Lower leg skin (tissue), 4 donors: ENCODE results near the gene ARSB. TPM values are rescaled to one million over a fixed set of nuclear protein-coding genes. Genes with fewer than 3 reads are reported as not detected.

ENCODE experiments used
- DNase-seq, 2 donors: peaks; one replicate each; pipeline ENCODE4 v3.0.0-alpha.2; 2019; ENCODE audit warnings: low spot score in 2 of 2
- H3K4me3 ChIP-seq: fragments of 200-600 bp; sonication (generic); 2 replicates; pipeline ENCODE4 v1.5.1; 2017; ENCODE audit warnings: mild to moderate bottlenecking, low read depth; ENCODE audit not compliant: poor library complexity, severe bottlenecking
- CTCF ChIP-seq, 3 donors: fragments of 450-650 bp; IDR thresholded peaks; one replicate each; pipeline ENCODE4 v1.5.1; 2016; ENCODE audit warnings: antibody characterized with exemption in 3 of 3, mild to moderate bottlenecking in 3 of 3, moderate library complexity in 2 of 3
- POLR2A ChIP-seq, 2 donors: fragments of 450-650 bp; IDR thresholded peaks; one replicate each; pipeline ENCODE4 v1.6.1; 2016 to 2017; ENCODE audit warnings: antibody characterized with exemption in 2 of 2, mild to moderate bottlenecking in 1 of 2, moderate library complexity in 1 of 2
- WGBS, 2 donors: methylation state at CpG; one replicate each; pipeline ENCODE4 v1.1.5; 2018; 5-methylcytosine and 5-hydroxymethylcytosine counted together
- intact Hi-C: fragments of 100-400 bp; cut with DNase I; formaldehyde crosslinking; loops from one replicate; pipeline ENCODE4 v1.15.0; 2023; ENCODE audit warnings: low total_unique reads
- total RNA-seq, 4 donors: library from RNA; depleted of rRNA; stranded (reverse); fragments of >200 nt; gene quantifications; one replicate each; pipeline ENCODE4 v1.1.0, GENCODE V29; 2016

ARSB gene
- total RNA-seq, 4 donors from 2014 or later: 2.0 to 5.5 (median 2.4) TPM

GRCh38 chr5:78833284-78833683 lies 151.8 kb downstream of the ARSB start:
- WGBS, 2 donors: 90 to 91% methylated on average over 3 of the region's 3 CpGs
- DNase-seq: no peak
- intact Hi-C loops: no loop called here

DNA sequence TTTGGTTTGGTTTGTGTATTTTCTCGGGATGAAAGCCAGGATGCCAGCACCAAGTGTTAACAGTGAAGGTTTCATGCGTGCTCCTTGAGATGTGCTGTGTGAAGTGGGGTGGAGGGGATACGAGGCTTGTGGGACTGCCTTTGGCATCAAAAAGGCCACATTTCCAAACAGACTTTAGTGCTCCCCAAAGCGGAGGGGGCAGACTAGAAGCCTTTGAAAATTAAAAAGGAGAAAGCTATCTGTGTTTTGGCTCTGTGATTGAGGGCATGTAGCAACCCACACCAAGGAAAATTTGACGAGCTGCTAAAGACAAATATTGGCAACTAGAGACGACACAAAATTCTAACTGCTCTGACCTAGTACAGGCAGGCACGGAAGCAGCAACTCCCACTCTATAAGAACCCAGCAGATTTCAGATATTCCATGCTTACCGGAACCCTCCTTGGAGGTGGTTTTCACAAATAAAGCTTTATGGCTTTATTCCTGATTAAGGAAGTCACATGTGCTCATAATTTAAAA lies 154.5 kb downstream of the ARSB start:
- DNase-seq: no peak
- H3K4me3 ChIP-seq: no peak overlapping the region
- no peak for TF ChIP-seq POLR2A (IDR thresholded peaks at IDR 0.05)
- no peak for TF ChIP-seq CTCF (IDR thresholded peaks at IDR 0.05)
- 28 to 29% methylated on average over 8 of the region's 8 CpGs for WGBS, 2 donors
- intact Hi-C loops: no loop called here

More at GRCh38 chr5:78833284-78833683, 151.8 kb downstream of the ARSB start:
- TF ChIP-seq CTCF (IDR thresholded peaks at IDR 0.05) (no peak), POLR2A (IDR thresholded peaks at IDR 0.05) (no peak)
- no peak overlapping the region for H3K4me3 ChIP-seq

DNA sequence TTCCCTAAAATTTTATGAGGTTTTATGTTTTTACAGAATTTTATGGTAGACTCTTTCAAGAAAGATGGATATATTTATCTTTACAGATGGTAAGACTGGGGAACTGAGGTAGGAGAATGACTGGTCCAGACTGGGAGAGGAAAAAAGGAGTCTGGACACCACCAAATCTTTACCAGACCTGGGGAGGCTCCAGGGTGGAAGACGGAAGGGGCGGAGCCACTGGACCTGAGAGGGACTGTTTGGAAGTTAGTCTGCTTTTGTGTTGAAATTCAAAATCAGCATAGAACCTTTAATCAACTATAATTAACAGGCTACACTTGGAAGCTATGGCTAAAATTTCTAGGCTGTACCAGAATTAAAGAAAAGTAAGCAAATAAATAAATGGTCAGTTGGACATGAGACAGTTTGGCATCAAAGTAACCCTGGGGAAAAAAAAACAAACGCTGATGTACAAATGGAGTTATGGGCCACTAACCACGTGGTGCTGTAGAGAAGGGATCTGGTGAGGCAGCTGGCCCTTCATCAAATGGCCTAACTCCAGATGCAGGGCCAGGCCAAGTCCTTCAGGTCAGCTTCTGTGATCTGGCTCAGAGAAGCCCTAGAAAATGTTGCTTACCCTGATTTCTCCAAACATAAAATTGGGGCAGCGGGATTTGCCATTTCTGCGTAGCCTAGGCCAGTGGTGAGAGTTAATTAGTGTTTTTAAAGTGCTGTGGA lies 155.1 kb downstream of the ARSB start:
- peak; percentile 39 to 89 for DNase-seq

GRCh38 chr5:78827725-78828124 lies 157.4 kb downstream of the ARSB start:
- intact Hi-C loops: no loop called here
- H3K4me3 ChIP-seq: no peak overlapping the region
- no peak for TF ChIP-seq POLR2A (IDR thresholded peaks at IDR 0.05)
- TF ChIP-seq CTCF (IDR thresholded peaks at IDR 0.05): no peak
- WGBS, 2 donors: 75 to 77% methylated on average over 4 of the region's 4 CpGs
- no peak for DNase-seq

More for the DNA sequence above, 155.1 kb downstream of the ARSB start:
- intact Hi-C loops: no loop called here
- WGBS, 2 donors: 29 to 32% methylated on average over 6 of the region's 6 CpGs
- no peak overlapping the region for H3K4me3 ChIP-seq
- TF ChIP-seq POLR2A (IDR thresholded peaks at IDR 0.05): no peak
- TF ChIP-seq CTCF (IDR thresholded peaks at IDR 0.05): no peak

GRCh38 chr5:78824831-78825281 lies 160.3 kb downstream of the ARSB start:
- TF ChIP-seq POLR2A (IDR thresholded peaks at IDR 0.05): no peak
- TF ChIP-seq CTCF (IDR thresholded peaks at IDR 0.05): no peak
- intact Hi-C loops: no loop called here
- DNase-seq: no peak
- no peak overlapping the region for H3K4me3 ChIP-seq
- 33 to 34% methylated on average over 2 of the region's 2 CpGs for WGBS, 2 donors
